ENCODE data around the gene GNG12. TPM values are rescaled to one million over a fixed set of nuclear protein-coding genes. Genes with fewer than 3 reads are reported as not detected.
A peak's percentile ranks its signal among the peaks of the same experiment; 100 is the strongest.

Gene GNG12
- total RNA-seq, 1 experiment from 2014 or later: 102 TPM

DNA sequence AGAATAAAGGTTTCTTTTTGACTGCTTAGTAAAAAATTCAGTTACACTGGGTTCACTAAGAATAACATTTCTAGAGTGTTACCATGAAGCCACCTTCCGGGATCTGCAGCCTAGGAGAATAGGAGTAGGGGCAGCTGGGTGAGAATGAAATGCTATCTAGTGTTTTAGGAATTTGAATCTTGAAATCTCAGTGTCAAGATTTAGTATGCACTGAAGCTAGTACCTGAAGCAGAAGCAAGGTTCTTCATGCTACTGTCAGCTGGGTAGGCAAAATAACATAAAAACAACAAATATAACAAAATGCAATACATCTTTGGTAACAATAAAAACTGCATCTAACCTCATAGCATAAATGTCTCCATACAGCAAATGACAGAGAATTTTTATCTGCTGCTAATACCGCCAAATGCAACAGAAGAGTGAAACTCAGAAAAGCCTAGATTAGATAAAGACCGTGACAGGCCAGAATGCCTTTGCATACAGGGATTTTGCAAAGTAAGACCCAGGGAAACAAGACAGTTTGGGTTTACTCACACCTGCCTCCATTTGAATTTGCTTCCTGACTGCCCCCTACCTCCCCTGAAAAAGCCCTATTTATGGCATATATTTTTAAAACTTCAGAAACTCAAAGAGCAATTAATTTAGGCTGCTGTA is 90.1 kb downstream of the GNG12 start:
- Histone ChIP-seq H3K9me2 (ENCODE audit: insufficient read depth) (no peaks in the 10 kb centered on the region), H3K4me2 (no peak overlapping the region), H3K27ac (no peak overlapping the region), H3F3A (ENCODE audit: insufficient read depth, low read depth) (no peaks in the 10 kb centered on the region; the same call in 1 of the 2 replicates), H3K9me3 (ENCODE audit: insufficient read depth, low read depth) (no peaks in the 10 kb centered on the region), H4K20me1 (ENCODE audit: insufficient read depth) (no peaks in the 10 kb centered on the region), H3K36me3 (ENCODE audit: low read depth) (0 out of 2 replicates have a peak, but pooled peaks cover 9% of the 10 kb centered on the region), H2AFZ (no peak overlapping the region), H3K4me3 (no peak overlapping the region), H3K4me1 (replicated peaks; ENCODE audit: insufficient read depth) (peaks cover 7% of the 10 kb centered on the region), H3K79me2 (ENCODE audit: low read depth) (peaks cover 4% of the 10 kb centered on the region), H3K27me3 (ENCODE audit: insufficient read depth, low read depth) (no peaks in the 10 kb centered on the region)
- ChIA-PET POLR2A (ENCODE audit: unreplicated experiment) (interaction anchor here (1.1 kb wide), 1 partner anchor 635 kb away, joined by 12 read pairs; no protein-coding TSS in a partner anchor), CTCF (interaction anchor here (1.2 kb wide), 1 partner anchor 14 kb away, joined by 4 read pairs; no protein-coding TSS in a partner anchor)
- intact Hi-C loops (cut with micrococcal nuclease; ENCODE audit: unreplicated experiment): loop anchor here (10.0 kb wide), 1 partner anchor 368 kb away; no protein-coding TSS in a partner anchor
- peak in 1 of 2 experiments; percentile 16 for DNase-seq
- no peak for TF ChIP-seq EZH2 (IDR thresholded peaks at IDR 0.05; ENCODE audit: low read depth)
- TF ChIP-seq, protein P1, sequence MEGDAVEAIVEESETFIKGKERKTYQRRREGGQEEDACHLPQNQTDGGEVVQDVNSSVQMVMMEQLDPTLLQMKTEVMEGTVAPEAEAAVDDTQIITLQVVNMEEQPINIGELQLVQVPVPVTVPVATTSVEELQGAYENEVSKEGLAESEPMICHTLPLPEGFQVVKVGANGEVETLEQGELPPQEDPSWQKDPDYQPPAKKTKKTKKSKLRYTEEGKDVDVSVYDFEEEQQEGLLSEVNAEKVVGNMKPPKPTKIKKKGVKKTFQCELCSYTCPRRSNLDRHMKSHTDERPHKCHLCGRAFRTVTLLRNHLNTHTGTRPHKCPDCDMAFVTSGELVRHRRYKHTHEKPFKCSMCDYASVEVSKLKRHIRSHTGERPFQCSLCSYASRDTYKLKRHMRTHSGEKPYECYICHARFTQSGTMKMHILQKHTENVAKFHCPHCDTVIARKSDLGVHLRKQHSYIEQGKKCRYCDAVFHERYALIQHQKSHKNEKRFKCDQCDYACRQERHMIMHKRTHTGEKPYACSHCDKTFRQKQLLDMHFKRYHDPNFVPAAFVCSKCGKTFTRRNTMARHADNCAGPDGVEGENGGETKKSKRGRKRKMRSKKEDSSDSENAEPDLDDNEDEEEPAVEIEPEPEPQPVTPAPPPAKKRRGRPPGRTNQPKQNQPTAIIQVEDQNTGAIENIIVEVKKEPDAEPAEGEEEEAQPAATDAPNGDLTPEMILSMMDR (conservative IDR thresholded peaks at IDR 0.05): no peak
- BruUV-seq (replicated peaks): no TSS peak

DNA sequence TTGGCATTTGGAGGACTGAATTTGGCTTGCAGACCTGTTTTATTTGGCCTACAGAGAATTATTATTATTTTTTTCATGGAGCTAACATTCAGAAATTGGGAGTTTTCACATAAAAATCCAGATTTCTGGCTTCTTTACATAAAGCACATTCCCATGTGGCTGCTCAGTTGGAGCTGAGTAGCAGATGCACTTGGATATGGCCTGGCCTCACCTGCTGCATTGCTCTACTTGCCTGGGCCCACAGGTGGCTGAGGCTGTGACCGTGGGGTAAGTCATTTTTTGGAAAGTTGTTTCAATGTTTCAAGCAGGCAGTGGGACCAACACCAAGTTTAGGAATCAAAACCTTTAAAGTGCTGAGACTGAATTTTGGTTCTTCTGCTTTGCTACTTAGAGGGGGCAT is 91.5 kb downstream of the GNG12 start:
- no peak overlapping the region for H2AFZ ChIP-seq
- no peaks in the 10 kb centered on the region for H3K79me2 ChIP-seq (ENCODE audit: low read depth)
- no peak overlapping the region for H3K27ac ChIP-seq
- no TSS peak for BruUV-seq (replicated peaks)
- no peaks in the 10 kb centered on the region for H3F3A ChIP-seq (ENCODE audit: insufficient read depth, low read depth)
- no peak overlapping the region for H3K4me3 ChIP-seq
- H3K9me3 ChIP-seq (ENCODE audit: insufficient read depth, low read depth): no peaks in the 10 kb centered on the region
- H3K4me1 ChIP-seq (replicated peaks; ENCODE audit: insufficient read depth): peaks cover 2% of the 10 kb centered on the region; the same call in 1 of the 2 replicates
- intact Hi-C loops (cut with micrococcal nuclease; ENCODE audit: unreplicated experiment): loop anchor here (10.0 kb wide), 1 partner anchor 367 kb away; no protein-coding TSS in a partner anchor
- CTCF ChIA-PET: no interaction called here
- H3K36me3 ChIP-seq (ENCODE audit: low read depth): 0 out of 2 replicates have a peak, but pooled peaks cover 9% of the 10 kb centered on the region
- POLR2A ChIA-PET (ENCODE audit: unreplicated experiment): no interaction called here
- H3K4me2 ChIP-seq: no peak overlapping the region
- no peaks in the 10 kb centered on the region for H3K27me3 ChIP-seq (ENCODE audit: insufficient read depth, low read depth)
- no peaks in the 10 kb centered on the region for H4K20me1 ChIP-seq (ENCODE audit: insufficient read depth)
- H3K9me2 ChIP-seq (ENCODE audit: insufficient read depth): no peaks in the 10 kb centered on the region
- TF ChIP-seq EZH2 (IDR thresholded peaks at IDR 0.05; ENCODE audit: low read depth): no peak
- TF ChIP-seq, protein P1 (conservative IDR thresholded peaks at IDR 0.05): no peak
- no peak for DNase-seq

DNA sequence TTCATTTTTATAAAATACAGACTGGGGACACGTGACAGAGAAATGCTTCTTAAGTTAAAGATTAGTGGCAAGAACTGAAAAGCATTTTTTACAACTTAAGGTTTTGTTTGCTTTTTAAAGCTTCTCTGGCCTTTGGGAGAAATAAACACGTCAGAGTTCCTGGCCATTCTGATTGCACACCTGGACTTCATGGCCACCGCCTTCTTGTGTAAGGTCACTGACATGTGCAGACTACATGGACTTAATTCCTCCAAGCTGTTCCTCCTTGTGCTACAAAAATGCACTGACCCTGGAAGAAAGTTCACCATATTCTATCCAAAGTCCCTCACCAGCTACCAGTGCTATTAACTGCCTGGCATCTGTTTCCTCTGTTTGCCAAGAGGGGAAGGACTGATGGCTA is 92.1 kb downstream of the GNG12 start:
- no peak overlapping the region for H3K27ac ChIP-seq
- H3K9me3 ChIP-seq (ENCODE audit: insufficient read depth, low read depth): no peaks in the 10 kb centered on the region
- DNase-seq: peak in 1 of 2 experiments; percentile 15
- BruUV-seq (replicated peaks): no TSS peak
- H3K4me1 ChIP-seq (replicated peaks; ENCODE audit: insufficient read depth): peaks cover 8% of the 10 kb centered on the region
- H2AFZ ChIP-seq: no peak overlapping the region
- H3K27me3 ChIP-seq (ENCODE audit: insufficient read depth, low read depth): no peaks in the 10 kb centered on the region
- no peak for TF ChIP-seq EZH2 (IDR thresholded peaks at IDR 0.05; ENCODE audit: low read depth)
- TF ChIP-seq, protein P1 (conservative IDR thresholded peaks at IDR 0.05): no peak
- POLR2A ChIA-PET (ENCODE audit: unreplicated experiment): interaction anchor here (0.6 kb wide), 1 partner anchor 197 kb away, joined by 6 read pairs; no protein-coding TSS in a partner anchor
- no peak overlapping the region for H3K4me3 ChIP-seq
- no peak overlapping the region for H3K4me2 ChIP-seq
- no peaks in the 10 kb centered on the region for H3K9me2 ChIP-seq (ENCODE audit: insufficient read depth)
- 0 out of 2 replicates have a peak, but pooled peaks cover 9% of the 10 kb centered on the region for H3K36me3 ChIP-seq (ENCODE audit: low read depth)
- no peaks in the 10 kb centered on the region; the same call in 1 of the 2 replicates for H3F3A ChIP-seq (ENCODE audit: insufficient read depth, low read depth)
- CTCF ChIA-PET: interaction anchor here (0.7 kb wide), 1 partner anchor 40 kb away, joined by 3 read pairs; no protein-coding TSS in a partner anchor
- intact Hi-C loops (cut with micrococcal nuclease; ENCODE audit: unreplicated experiment): loop anchor here (10.0 kb wide), 1 partner anchor 366 kb away; no protein-coding TSS in a partner anchor
- no peaks in the 10 kb centered on the region for H3K79me2 ChIP-seq (ENCODE audit: low read depth)
- H4K20me1 ChIP-seq (ENCODE audit: insufficient read depth): no peaks in the 10 kb centered on the region

All from PC-9 (cell line).